IMR-90 (cell line): Measurements from ENCODE around the gene CAMK2G. TPM values are rescaled to one million over a fixed set of nuclear protein-coding genes. Genes with fewer than 3 reads are reported as not detected.
"Not testable (repeated sequence)": the region's sequence is repeated elsewhere in the genome, so short reads cannot be mapped to it uniquely, and the experiment has no call there.

ENCODE experiments used
- ATAC-seq: fragments of 200-7000 bp; cut with Tn5 transposase; 2 replicates; pipeline ENCODE4 v1.9.1; 2020; ENCODE audit warnings: low read depth, mild to moderate bottlenecking, moderate library complexity
- BruUV-seq: library from RNA; stranded (reverse); fragments of 400-500 nt; replicated peaks from 2 replicates; lab custom pipeline; 2021; lab: Mats Ljungman, UMichigan
- CTCF ChIA-PET: fragments of 300-600 bp; formaldehyde crosslinking; extraction: SDS; loops from one replicate; lab custom pipeline; 2021; ENCODE audit warnings: antibody characterized with exemption; lab: Yijun Ruan, JAX
- POLR2A ChIA-PET: fragments of 300-600 bp; sonication (Branson Sonifier 250); formaldehyde crosslinking; loops from one replicate; lab custom pipeline; 2022; ENCODE audit warnings: antibody characterized with exemption; ENCODE audit not compliant: unreplicated experiment; lab: Charles Lee
- DNase-seq: peaks from one replicate; pipeline ENCODE4 v3.0.0; 2013
- H2AFZ ChIP-seq: replicated peaks from 2 replicates; pipeline ENCODE3; 2013; ENCODE audit warnings: low read length, mild to moderate bottlenecking; ENCODE audit not compliant: poor library complexity
- H2AK5ac ChIP-seq: 2 replicates; pipeline ENCODE4 v1.6.1; 2013; ENCODE audit warnings: low read depth, low read length, inconsistent platforms
- H2AK9ac ChIP-seq: replicated peaks from 2 replicates; pipeline ENCODE3; 2013; ENCODE audit warnings: mild to moderate bottlenecking, low read depth, low read length, moderate library complexity; ENCODE audit not compliant: poor library complexity
- H2BK120ac ChIP-seq: 2 replicates; pipeline ENCODE4 v1.6.1; 2013; ENCODE audit warnings: low read depth, low read length, inconsistent platforms
- H2BK15ac ChIP-seq: 3 replicates; pipeline ENCODE4 v1.6.1; 2013; ENCODE audit warnings: low read depth, low read length, inconsistent platforms
- H2BK20ac ChIP-seq: 2 replicates; pipeline ENCODE4 v1.6.1; 2013; ENCODE audit warnings: low read depth, mild to moderate bottlenecking, inconsistent platforms, low read length, moderate library complexity
- H2BK5ac ChIP-seq: 2 replicates; pipeline ENCODE4 v1.6.1; 2013; ENCODE audit warnings: mild to moderate bottlenecking, low read depth, low read length, inconsistent platforms; ENCODE audit not compliant: poor library complexity, severe bottlenecking
- H3K14ac ChIP-seq: replicated peaks from 2 replicates; pipeline ENCODE4 v1.6.1; 2013; ENCODE audit warnings: low read depth, low read length, inconsistent platforms
- H3K18ac ChIP-seq: 2 replicates; pipeline ENCODE4 v1.6.1; 2013; ENCODE audit warnings: low read depth, low read length, control low read depth
- H3K23ac ChIP-seq: 2 replicates; pipeline ENCODE4 v1.6.1; 2013; ENCODE audit warnings: low read depth, low read length, inconsistent platforms
- H3K27ac ChIP-seq: 2 replicates; pipeline ENCODE4 v1.5.1; 2013; ENCODE audit warnings: mild to moderate bottlenecking, control low read depth, low read length; ENCODE audit not compliant: insufficient read depth
- H3K27me3 ChIP-seq: 2 replicates; pipeline ENCODE4 v1.6.1; 2013; ENCODE audit warnings: low read length; ENCODE audit not compliant: control insufficient read depth, insufficient read depth
- H3K36me3 ChIP-seq: 2 replicates; pipeline ENCODE4 v1.6.1; 2013; ENCODE audit warnings: low read length, mixed read lengths; ENCODE audit not compliant: control insufficient read depth, insufficient read depth
- H3K4ac ChIP-seq: 2 replicates; pipeline ENCODE4 v1.6.1; 2013; ENCODE audit warnings: low read depth, low read length, inconsistent platforms
- H3K4me1 ChIP-seq: 2 replicates; pipeline ENCODE4 v1.6.1; 2013; ENCODE audit warnings: low read length, mixed read lengths; ENCODE audit not compliant: control insufficient read depth, insufficient read depth
- H3K4me2 ChIP-seq: 2 replicates; pipeline ENCODE4 v1.6.1; 2013; ENCODE audit warnings: low read depth, mild to moderate bottlenecking, control low read depth, low read length, moderate library complexity
- H3K4me3 ChIP-seq: 2 replicates; pipeline ENCODE4 v1.5.1; 2013; ENCODE audit warnings: low read depth, mild to moderate bottlenecking, control low read depth, low read length, moderate library complexity; ENCODE audit not compliant: insufficient read depth
- H3K56ac ChIP-seq: 2 replicates; pipeline ENCODE4 v1.6.1; 2013; ENCODE audit warnings: low read length, inconsistent platforms; ENCODE audit not compliant: insufficient read depth; ENCODE audit errors: extremely low read depth
- H3K79me1 ChIP-seq, 2 experiments: 2 replicates each; pipeline ENCODE4 v1.6.1; 2013; ENCODE audit warnings: low read length in 2 of 2, inconsistent platforms in 1 of 2, low read depth in 1 of 2
- H3K9ac ChIP-seq: 2 replicates; pipeline ENCODE4 v1.6.1; 2013; ENCODE audit warnings: low read depth, low read length, control low read depth
- H3K9me1 ChIP-seq: 2 replicates; pipeline ENCODE4 v1.6.1; 2013; ENCODE audit warnings: low read length, inconsistent platforms; ENCODE audit not compliant: insufficient read depth
- H3K9me3 ChIP-seq: 2 replicates; pipeline ENCODE4 v1.6.1; 2013; ENCODE audit warnings: low read length; ENCODE audit not compliant: control insufficient read depth, insufficient read depth
- H4K20me1 ChIP-seq: 2 replicates; pipeline ENCODE4 v1.6.1; 2013; ENCODE audit warnings: low read length, inconsistent platforms; ENCODE audit not compliant: insufficient read depth
- H4K5ac ChIP-seq: 2 replicates; pipeline ENCODE4 v1.6.1; 2013; ENCODE audit warnings: mild to moderate bottlenecking, low read depth, low read length, control low read depth
- H4K8ac ChIP-seq, 2 experiments: 2 replicates each; pipeline ENCODE4 v1.6.1; 2013; ENCODE audit warnings: low read depth in 2 of 2, low read length in 2 of 2, control low read depth in 1 of 2, inconsistent platforms in 1 of 2
- H4K91ac ChIP-seq: 2 replicates; pipeline ENCODE4 v1.6.1; 2013; ENCODE audit warnings: low read depth, low read length, inconsistent platforms; ENCODE audit not compliant: insufficient read depth
- WGBS, 2 experiments: methylation state at CpG; one replicate each; pipeline versions ENCODE4 v1.1.5 to v1.1.7; 2013; ENCODE audit warnings: missing lambda C conversion rate in 2 of 2; ENCODE audit not compliant: insufficient read length in 1 of 2; ENCODE audit errors: extremely low coverage in 2 of 2; 5-methylcytosine and 5-hydroxymethylcytosine counted together
- dilution Hi-C: fragments of 300-500 bp; cut with HindIII; formaldehyde crosslinking; loops from one replicate; pipeline ENCODE4 v1.14.3; 2018; ENCODE audit warnings: low sequenced_read_pairs; ENCODE audit not compliant: unreplicated experiment
- in situ Hi-C: fragments of 300-500 bp; cut with MboI; formaldehyde crosslinking; loops from 3 replicates; pipeline ENCODE4 v1.14.3; 2019; ENCODE audit warnings: low sequenced_read_pairs, inconsistent platforms, mixed read lengths
- intact Hi-C: fragments of 100-400 bp; cut with micrococcal nuclease; formaldehyde crosslinking; loops from 2 replicates; pipeline ENCODE4 v1.10.0; 2022
- polyA plus RNA-seq, 3 experiments: library from polyadenylated mRNA; depleted of rRNA; stranded (reverse); fragments of >200 nt; gene quantifications; 2 replicates each; pipeline ENCODE4 v1.2.3, GENCODE V29; 2012; ENCODE audit warnings: low replicate concordance in 1 of 3
- total RNA-seq: library from RNA; depleted of rRNA; stranded (reverse); fragments of >200 nt; gene quantifications from 2 replicates; pipeline ENCODE4 v1.2.3, GENCODE V29; 2012

Gene CAMK2G
- total and polyA plus RNA-seq, 2 of the 4 experiments (the other 2 are of a cell fraction): 20.4 to 25.4 TPM

GRCh38 chr10:73795491-73795890 is 78.9 kb downstream of the CAMK2G start:
- BruUV-seq, H4K8ac ChIP-seq, H3K9me3 ChIP-seq, H2BK120ac ChIP-seq, H3K56ac ChIP-seq, H2BK20ac ChIP-seq, H3K23ac ChIP-seq, H2AK5ac ChIP-seq, H2AK9ac ChIP-seq, H3K14ac ChIP-seq, dilution Hi-C loops, H3K9me1 ChIP-seq, H3K4ac ChIP-seq, H3K27me3 ChIP-seq, H3K4me1 ChIP-seq, in situ Hi-C loops, DNase-seq, CTCF ChIA-PET, H3K4me2 ChIP-seq, H2AFZ ChIP-seq, H4K20me1 ChIP-seq, H3K18ac ChIP-seq, H2BK15ac ChIP-seq, H4K5ac ChIP-seq, H3K4me3 ChIP-seq, H3K9ac ChIP-seq, intact Hi-C loops, H2BK5ac ChIP-seq, POLR2A ChIA-PET, H3K27ac ChIP-seq, ATAC-seq, H4K91ac ChIP-seq: not testable (repeated sequence)
- Histone ChIP-seq H3K79me1 (peaks cover 10 to 18% of the 10 kb centered on the region in 2 experiments; a peak in 3 of 4 replicates), H3K36me3 (peaks cover 87% of the 10 kb centered on the region)
- 90% methylated on average over 4 of the region's 10 CpGs; no CpG with 5 or more reads in 1 of the 2 experiments for WGBS, 2 experiments
